OCI-LY1 (cell line): ENCODE data around the gene ADAR.

ENCODE experiments used
- EZH2 ChIP-seq: fragments of 200-600 bp; sonication (generic), shearing (Covaris generic); IDR thresholded peaks from 2 replicates; pipeline ENCODE4 v1.8.0; 2017; ENCODE audit warnings: borderline replicate concordance, mixed run types, mild to moderate bottlenecking, antibody characterized with exemption, low read length, moderate library complexity, mixed read lengths
- TF ChIP-seq, protein P1 (sequence below): fragments of 200-600 bp; sonication (generic), shearing (Covaris generic); IDR thresholded peaks from 2 replicates; pipeline ENCODE4 v1.5.1; 2017; ENCODE audit warnings: mild to moderate bottlenecking, antibody characterized with exemption, low read length, moderate library complexity, mixed read lengths

DNA sequence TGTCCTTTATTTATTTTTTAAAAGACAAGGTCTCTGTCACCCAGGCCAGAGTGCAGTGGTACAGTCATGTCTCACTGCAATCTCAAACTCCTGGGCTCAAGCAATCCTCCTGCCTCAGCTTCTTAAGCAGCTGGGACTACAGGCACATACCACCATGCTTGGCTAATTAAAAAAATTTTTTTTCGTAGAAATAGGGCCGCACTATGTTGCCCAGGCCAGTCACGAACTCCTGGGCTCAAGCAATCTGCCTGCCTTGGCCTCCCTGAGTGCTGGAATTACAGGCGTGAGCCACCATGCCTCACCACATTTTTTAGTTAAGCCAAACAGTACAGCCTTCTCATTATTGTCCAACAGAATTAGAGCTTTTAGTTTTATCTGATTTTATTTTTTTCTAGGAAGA, 7.4 kb upstream of the ADAR start:
- no peak for TF ChIP-seq EZH2
- TF ChIP-seq, protein P1, sequence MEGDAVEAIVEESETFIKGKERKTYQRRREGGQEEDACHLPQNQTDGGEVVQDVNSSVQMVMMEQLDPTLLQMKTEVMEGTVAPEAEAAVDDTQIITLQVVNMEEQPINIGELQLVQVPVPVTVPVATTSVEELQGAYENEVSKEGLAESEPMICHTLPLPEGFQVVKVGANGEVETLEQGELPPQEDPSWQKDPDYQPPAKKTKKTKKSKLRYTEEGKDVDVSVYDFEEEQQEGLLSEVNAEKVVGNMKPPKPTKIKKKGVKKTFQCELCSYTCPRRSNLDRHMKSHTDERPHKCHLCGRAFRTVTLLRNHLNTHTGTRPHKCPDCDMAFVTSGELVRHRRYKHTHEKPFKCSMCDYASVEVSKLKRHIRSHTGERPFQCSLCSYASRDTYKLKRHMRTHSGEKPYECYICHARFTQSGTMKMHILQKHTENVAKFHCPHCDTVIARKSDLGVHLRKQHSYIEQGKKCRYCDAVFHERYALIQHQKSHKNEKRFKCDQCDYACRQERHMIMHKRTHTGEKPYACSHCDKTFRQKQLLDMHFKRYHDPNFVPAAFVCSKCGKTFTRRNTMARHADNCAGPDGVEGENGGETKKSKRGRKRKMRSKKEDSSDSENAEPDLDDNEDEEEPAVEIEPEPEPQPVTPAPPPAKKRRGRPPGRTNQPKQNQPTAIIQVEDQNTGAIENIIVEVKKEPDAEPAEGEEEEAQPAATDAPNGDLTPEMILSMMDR = no peak
